ENCODE measurements around the gene TOGARAM2.
"Not testable (repeated sequence)": the region's sequence is repeated elsewhere in the genome, so short reads cannot be mapped to it uniquely, and the experiment has no call there.

GRCh38 chr2:28978001-28978400 is 3.1 kb upstream of the TOGARAM2 start:
- not testable (repeated sequence) for TF ChIP-seq CTCF (conservative IDR thresholded peaks at IDR 0.05); ZFX (IDR thresholded peaks at IDR 0.05)
